Medulla oblongata (tissue), 1 donor: ENCODE results near the gene CDK2.
A peak's percentile ranks its signal among the peaks of the same experiment; 100 is the strongest.

Source experiments
- DNase-seq: peaks from one replicate; pipeline ENCODE4 v3.0.0-alpha.2; 2015; ENCODE audit errors: extremely low spot score

CDK2 gene

GRCh38 chr12:56011509-56012090 lies 45.0 kb downstream of the CDK2 start:
- no peak for DNase-seq

DNA sequence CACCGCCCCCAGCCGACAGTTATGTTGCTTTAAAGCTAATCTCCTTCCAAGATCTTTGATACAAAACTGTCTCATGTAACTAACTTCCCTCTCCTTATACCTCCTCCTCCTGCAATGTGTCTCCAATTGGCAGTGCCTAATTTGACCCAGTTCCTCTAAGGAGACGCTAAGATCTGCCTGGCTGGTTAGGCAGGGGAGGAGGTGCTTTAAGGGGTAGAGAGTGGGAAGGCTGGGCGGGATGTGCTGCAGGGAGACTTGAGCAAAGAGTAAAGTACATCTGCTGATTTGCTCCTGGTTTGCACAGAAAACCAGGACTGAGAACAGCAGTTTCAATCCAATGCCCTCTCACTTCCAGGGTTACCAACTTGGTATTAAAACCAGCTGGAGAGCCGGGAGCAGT lies 46.9 kb downstream of the CDK2 start:
- no peak for DNase-seq

DNA sequence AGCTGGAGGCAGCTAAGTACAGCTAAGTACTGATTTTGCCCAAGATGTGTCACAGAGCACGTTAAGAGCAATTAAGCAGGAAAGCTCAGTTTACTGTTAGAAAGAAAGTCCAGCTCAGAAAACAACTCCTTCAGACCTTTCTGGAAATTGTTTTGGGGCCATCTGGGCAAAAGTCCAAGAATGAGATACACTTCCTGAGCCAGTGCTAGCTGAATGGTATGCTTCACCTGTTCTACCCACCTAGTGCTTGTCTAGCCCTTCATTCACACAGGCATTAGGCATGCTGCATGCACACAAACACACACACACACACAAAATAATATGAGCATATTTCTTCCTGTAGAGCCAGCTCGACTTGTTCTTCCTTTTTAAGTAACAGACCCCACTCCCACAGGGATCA lies 47.6 kb downstream of the CDK2 start:
- DNase-seq: no peak

DNA sequence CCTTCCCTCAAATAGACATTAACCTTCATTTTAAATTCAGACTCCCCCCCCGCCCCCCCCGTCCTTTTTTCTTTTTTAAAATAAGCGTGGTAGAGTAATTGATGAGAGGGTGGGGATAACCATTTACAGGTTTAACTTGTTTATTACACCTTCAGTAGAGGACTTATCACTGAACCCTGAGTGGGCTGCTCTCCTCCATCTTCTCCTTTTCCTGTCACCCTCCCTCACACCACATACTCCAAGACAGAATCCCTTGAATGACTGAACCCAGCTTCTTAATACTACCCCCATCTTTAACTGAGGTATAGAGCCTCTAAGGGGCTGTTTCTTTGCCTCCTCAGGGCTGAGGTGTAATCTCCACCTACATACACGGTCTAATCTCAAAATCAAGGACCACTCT lies 50.6 kb downstream of the CDK2 start:
- no peak for DNase-seq

DNA sequence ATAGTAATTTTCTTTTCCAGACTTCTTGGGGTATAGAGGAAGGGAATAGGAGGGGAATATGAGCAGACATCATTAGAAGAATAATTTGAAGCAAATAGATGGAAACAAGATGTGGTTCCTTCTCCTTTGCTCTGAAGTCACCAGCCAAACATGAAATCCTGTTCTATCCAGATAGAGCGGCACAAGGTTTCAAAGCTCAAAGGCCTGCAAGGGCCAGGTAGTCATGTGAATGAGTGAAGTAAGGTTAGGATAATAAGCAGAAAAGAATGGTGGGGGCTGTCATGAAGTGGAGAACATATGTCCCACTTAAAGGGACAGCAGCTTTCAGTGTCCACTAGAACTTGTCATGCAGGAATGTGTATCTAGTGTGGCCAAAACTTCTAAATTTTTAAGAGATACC lies 51.7 kb downstream of the CDK2 start:
- DNase-seq: no peak

DNA sequence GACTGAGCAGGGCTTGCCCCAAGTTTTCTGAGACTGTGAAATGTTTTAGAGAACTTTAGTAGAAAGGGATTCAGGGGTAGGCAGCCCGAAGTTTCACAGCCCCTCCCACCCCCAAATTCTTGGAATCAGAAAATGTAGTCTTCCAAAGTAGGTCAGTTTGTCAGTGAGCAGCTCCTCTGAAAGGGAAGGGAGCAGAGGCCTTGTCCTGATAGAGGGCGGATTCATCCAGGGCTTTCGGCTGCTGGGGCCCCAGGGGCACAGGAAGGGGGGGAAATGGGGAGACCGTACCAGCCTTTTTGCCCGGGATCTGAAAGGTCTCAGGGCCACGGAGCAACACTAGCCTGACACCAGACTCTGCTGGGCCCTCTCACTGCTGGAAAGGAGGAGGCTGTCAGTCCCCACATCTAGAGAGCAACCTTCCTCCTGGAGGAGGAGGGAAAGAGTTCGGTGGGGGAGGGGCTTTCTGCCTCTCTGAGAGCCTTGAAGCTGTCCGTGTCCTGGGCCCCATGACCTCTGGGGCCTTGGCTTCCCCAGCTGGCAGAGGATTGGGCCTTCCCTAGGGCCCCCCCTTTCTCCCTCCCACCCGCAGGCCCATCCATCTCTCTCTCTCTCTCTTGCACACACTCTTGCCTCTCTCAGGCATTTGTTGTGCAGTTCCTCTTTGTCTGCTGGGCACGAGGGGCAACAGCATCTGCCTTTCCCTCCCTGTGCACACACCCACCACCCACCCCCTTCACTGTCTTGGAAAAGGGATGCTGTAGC lies 54.0 kb downstream of the CDK2 start, which contains the start of gene IKZF4:
Gene IKZF4 (plus strand): TSS at position 621 of the 762 bp plus-strand sequence. CDS start 451 bp downstream, outside the sequence.
- peak; percentile 64 for DNase-seq

DNA sequence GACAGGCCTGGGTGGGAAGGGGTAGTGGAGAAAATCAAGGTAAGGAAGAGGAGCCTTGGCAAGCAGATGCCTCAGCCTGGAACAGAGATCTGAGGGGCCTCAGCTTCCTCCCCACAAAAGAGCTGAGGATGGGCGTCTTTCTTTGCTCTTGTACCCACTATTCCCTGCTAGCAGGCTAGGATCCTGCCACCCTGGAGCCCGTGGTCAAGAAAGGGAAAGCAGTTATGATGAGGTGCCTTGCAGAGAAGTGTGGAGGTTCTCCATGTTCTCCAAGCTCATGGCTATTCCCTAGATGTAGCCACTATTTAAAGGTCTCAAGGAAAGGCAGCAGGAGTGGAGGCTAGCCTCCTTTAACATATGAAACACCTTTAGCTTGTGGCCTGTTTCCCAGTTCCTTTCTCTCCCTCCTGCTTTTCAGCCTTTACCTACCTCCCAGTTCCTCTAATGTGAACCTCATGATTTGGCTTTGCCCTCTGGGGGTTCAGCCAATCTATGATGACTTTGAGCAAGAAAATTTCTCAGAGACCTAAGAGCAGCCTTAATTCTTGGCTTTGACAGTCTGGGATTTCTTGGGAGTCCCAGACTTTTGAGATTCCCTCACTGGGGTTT lies 55.4 kb downstream of the CDK2 start:
- DNase-seq: no peak
